OCI-LY3 (cell line): ENCODE results near the gene PLXDC2.

Source experiments
- H2AFZ ChIP-seq: fragments of 200-600, 300-600 bp; shearing (Covaris generic); 2 replicates; pipeline ENCODE4 v1.6.0; 2014; ENCODE audit warnings: antibody characterized with exemption, low read depth, low read length
- H3K27ac ChIP-seq: fragments of 200-600, 300-600 bp; sonication (generic); 2 replicates; pipeline ENCODE4 v1.5.1; 2014; ENCODE audit warnings: mild to moderate bottlenecking, low read length, moderate library complexity, mixed read lengths
- H3K27me3 ChIP-seq: fragments of 200-600, 300-600 bp; sonication (generic); 2 replicates; pipeline ENCODE4 v1.6.1; 2014; ENCODE audit warnings: low read depth, low read length, mixed read lengths
- H3K36me3 ChIP-seq: fragments of 200-600, 300-600 bp; sonication (generic); replicated peaks from 2 replicates; pipeline ENCODE3; 2014; ENCODE audit warnings: low read depth, low read length, mixed read lengths
- H3K4me1 ChIP-seq: fragments of 300-600, 200-600 bp; sonication (generic); 2 replicates; pipeline ENCODE4 v1.6.1; 2014; ENCODE audit warnings: low read length, mixed read lengths
- H3K4me2 ChIP-seq: fragments of 200-600, 300-600 bp; sonication (generic); 2 replicates; pipeline ENCODE4 v1.6.1; 2014; ENCODE audit warnings: low read length, mixed read lengths
- H3K4me3 ChIP-seq: fragments of 300-600, 200-600 bp; sonication (generic); 2 replicates; pipeline ENCODE4 v1.5.1; 2014; ENCODE audit warnings: antibody characterized with exemption, mild to moderate bottlenecking, low read length, moderate library complexity
- H3K79me2 ChIP-seq: fragments of 300-600, 200-600 bp; shearing (Covaris generic); 2 replicates; pipeline ENCODE4 v1.6.1; 2014; ENCODE audit warnings: mild to moderate bottlenecking, low read length, mixed read lengths
- H3K9ac ChIP-seq: fragments of 300-600, 200-600 bp; shearing (Covaris generic); 2 replicates; pipeline ENCODE4 v1.6.0; 2014; ENCODE audit warnings: mild to moderate bottlenecking, low read length, moderate library complexity
- H3K9me3 ChIP-seq: fragments of 200-600, 300-600 bp; shearing (Covaris generic); 2 replicates; pipeline ENCODE4 v1.6.1; 2014; ENCODE audit warnings: low read length, mixed read lengths; ENCODE audit not compliant: insufficient read depth
- H4K20me1 ChIP-seq: fragments of 200-600, 300-600 bp; sonication (generic); 2 replicates; pipeline ENCODE4 v1.6.1; 2016; ENCODE audit warnings: low read length, mixed read lengths; ENCODE audit not compliant: insufficient read depth
- EZH2phosphoT487 ChIP-seq: fragments of 200-600 bp; shearing (Covaris generic); IDR thresholded peaks from 2 replicates; pipeline ENCODE4 v1.6.1; 2018; ENCODE audit warnings: antibody characterized with exemption, mixed run types, low read depth
- TF ChIP-seq, protein P1 (sequence below): fragments of 200-600, 300-600 bp; sonication (generic); IDR thresholded peaks from 2 replicates; pipeline ENCODE4 v1.5.1; 2014; ENCODE audit warnings: antibody characterized with exemption, low read length, low read depth

Gene PLXDC2

GRCh38 chr10:19919671-19920070, 103.4 kb downstream of the PLXDC2 start:
- H3K36me3 ChIP-seq = no peaks in the 10 kb centered on the region
- no peaks in the 10 kb centered on the region for H3K9me3 ChIP-seq
- no peaks in the 10 kb centered on the region for H3K4me1 ChIP-seq
- TF ChIP-seq, protein P1, sequence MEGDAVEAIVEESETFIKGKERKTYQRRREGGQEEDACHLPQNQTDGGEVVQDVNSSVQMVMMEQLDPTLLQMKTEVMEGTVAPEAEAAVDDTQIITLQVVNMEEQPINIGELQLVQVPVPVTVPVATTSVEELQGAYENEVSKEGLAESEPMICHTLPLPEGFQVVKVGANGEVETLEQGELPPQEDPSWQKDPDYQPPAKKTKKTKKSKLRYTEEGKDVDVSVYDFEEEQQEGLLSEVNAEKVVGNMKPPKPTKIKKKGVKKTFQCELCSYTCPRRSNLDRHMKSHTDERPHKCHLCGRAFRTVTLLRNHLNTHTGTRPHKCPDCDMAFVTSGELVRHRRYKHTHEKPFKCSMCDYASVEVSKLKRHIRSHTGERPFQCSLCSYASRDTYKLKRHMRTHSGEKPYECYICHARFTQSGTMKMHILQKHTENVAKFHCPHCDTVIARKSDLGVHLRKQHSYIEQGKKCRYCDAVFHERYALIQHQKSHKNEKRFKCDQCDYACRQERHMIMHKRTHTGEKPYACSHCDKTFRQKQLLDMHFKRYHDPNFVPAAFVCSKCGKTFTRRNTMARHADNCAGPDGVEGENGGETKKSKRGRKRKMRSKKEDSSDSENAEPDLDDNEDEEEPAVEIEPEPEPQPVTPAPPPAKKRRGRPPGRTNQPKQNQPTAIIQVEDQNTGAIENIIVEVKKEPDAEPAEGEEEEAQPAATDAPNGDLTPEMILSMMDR = no peak
- TF ChIP-seq EZH2phosphoT487 = no peak
- no peaks in the 10 kb centered on the region for H3K27me3 ChIP-seq
- H3K27ac ChIP-seq = no peak overlapping the region
- H3K4me3 ChIP-seq = no peak overlapping the region
- H3K9ac ChIP-seq = no peak overlapping the region
- H3K4me2 ChIP-seq = no peak overlapping the region
- no peaks in the 10 kb centered on the region for H4K20me1 ChIP-seq
- H2AFZ ChIP-seq = no peak overlapping the region
- H3K79me2 ChIP-seq = no peaks in the 10 kb centered on the region

DNA sequence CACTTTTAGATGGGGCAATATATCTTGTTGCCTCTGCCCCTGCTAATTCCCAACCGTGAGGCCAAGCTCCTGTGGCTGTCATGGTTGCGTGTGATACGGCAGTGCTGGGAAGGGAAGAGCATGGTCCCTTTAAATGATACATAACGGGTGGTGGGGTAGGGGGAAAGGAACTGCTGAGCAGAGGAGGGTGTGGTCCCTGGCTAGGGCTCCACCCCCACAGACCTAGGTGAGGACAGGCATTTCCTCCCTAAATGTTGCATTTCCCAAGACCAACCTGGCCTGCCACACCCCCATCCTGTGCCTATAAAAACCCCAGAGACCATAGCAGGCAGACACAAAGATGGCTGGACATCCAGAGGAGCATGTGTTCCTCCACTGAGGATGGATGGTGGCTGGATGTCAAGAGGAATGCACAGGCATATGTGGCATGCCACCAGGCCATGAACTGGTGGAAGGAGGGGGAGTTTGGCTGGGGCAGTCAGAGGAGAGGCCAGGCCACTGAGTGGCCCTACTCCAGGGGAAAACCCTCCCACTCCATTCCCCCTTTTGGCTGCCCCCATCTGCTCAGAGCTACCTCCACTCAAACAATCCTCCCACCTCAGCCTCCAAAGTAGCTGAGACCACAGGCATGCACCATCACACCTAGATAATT, 104.0 kb downstream of the PLXDC2 start:
- no peaks in the 10 kb centered on the region for H3K36me3 ChIP-seq
- no peaks in the 10 kb centered on the region for H3K27me3 ChIP-seq
- H3K4me3 ChIP-seq = no peak overlapping the region
- H3K9ac ChIP-seq = no peak overlapping the region
- H2AFZ ChIP-seq = no peak overlapping the region
- H3K27ac ChIP-seq = no peak overlapping the region
- H3K4me1 ChIP-seq = no peaks in the 10 kb centered on the region
- H3K4me2 ChIP-seq = no peak overlapping the region
- H3K79me2 ChIP-seq = no peaks in the 10 kb centered on the region
- no peaks in the 10 kb centered on the region for H4K20me1 ChIP-seq
- no peaks in the 10 kb centered on the region for H3K9me3 ChIP-seq
- TF ChIP-seq, protein P1 = no peak
- no peak for TF ChIP-seq EZH2phosphoT487

DNA sequence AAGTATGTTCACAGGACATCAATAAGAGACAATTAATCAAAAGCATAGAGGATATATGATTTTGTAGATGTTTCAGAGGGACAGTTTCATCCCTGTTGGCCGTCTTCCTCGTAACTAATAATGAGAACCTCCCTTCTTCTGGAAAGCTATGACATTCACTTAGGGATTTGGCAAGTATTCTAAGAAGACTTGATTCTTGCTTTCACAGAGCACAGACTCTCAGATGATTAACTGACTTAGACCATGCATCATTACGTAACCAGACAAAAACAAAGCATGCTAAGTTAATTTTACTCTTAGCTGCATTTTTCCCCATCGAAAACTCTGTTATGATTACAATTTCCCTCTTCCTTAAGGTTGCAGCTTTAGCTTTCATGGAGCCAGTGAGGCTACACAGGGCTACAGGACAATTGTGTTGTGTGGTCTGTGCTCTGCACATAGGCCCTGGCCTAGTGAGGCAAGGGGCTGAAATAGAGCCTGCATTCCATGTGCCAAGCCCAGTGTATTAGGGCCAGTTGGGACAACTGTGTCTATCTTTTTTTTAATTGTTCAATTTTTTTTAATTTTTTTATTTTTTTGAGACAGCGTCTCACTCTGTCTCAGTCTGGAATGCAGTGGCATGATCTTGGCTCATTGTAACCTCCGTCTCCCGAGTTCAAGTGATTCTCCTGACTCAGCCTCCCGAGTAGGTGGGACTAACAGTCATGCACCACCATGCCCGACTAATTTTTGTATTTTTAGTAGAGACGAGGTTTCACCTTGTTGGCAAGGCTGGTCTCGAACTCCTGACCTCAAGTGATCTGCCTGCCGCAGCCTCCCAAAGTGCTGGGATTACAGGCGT, 105.3 kb downstream of the PLXDC2 start:
- H2AFZ ChIP-seq = no peak overlapping the region
- no peaks in the 10 kb centered on the region for H3K27me3 ChIP-seq
- no peaks in the 10 kb centered on the region for H4K20me1 ChIP-seq
- H3K36me3 ChIP-seq = no peaks in the 10 kb centered on the region
- H3K27ac ChIP-seq = no peak overlapping the region
- H3K9ac ChIP-seq = no peak overlapping the region
- H3K79me2 ChIP-seq = no peaks in the 10 kb centered on the region
- no peaks in the 10 kb centered on the region for H3K9me3 ChIP-seq
- TF ChIP-seq, protein P1 = no peak
- no peak for TF ChIP-seq EZH2phosphoT487
- no peak overlapping the region for H3K4me2 ChIP-seq
- H3K4me1 ChIP-seq = no peaks in the 10 kb centered on the region
- H3K4me3 ChIP-seq = no peak overlapping the region

- Histone ChIP-seq H4K20me1 (no peaks in the 10 kb centered on the region), H3K4me3 (no peak overlapping the region), H3K27ac (no peak overlapping the region), H3K4me2 (no peak overlapping the region), H3K4me1 (no peaks in the 10 kb centered on the region), H2AFZ (no peak overlapping the region), H3K36me3 (no peaks in the 10 kb centered on the region), H3K9ac (no peak overlapping the region), H3K27me3 (no peaks in the 10 kb centered on the region), H3K9me3 (no peaks in the 10 kb centered on the region), H3K79me2 (no peaks in the 10 kb centered on the region)
- no peak for TF ChIP-seq EZH2phosphoT487
- TF ChIP-seq, protein P1 = no peak
These were observed 106.2 kb downstream of the PLXDC2 start for GRCh38 chr10:19922236-19922963.
